ENCODE results near the gene ARHGAP25.

DNA sequence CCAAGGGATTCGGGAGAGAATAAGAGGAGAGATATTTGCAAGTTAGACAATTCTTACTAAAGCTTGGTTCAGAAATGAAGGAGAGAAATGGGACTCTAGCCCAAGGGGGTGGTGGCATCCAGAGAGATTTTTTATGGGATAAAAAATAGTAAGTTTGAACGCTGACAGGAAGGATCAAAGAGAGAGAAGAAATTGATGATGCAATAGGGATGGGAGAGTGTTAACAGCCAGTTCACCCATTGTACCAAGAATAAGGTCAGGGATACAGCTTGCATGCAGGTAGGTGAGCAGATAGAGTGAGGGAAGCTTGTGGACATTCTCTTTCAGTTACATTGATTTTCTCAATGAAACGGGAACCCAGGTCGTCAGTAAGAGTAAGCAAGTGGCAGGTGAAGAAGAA is 1.2 kb upstream of the ARHGAP25 start:
- TF ChIP-seq CTCF (IDR thresholded peaks at IDR 0.05) (no peak), EZH2 (IDR thresholded peaks at IDR 0.05) (no peak)
